GM10248 (cell line): Measurements from ENCODE around the gene FAM111A.
A peak's percentile ranks its signal among the peaks of the same experiment; 100 is the strongest.

ENCODE experiments used
- CTCF ChIA-PET: fragments of 300-600 bp; sonication (Branson Sonifier 250); formaldehyde crosslinking; extraction: SDS; loops from one replicate; lab custom pipeline; 2021; ENCODE audit warnings: antibody characterized with exemption; lab: Yijun Ruan, JAX
- POLR2A ChIA-PET: fragments of 350-650 bp; sonication (Branson Sonifier 250); formaldehyde crosslinking; extraction: SDS; loops from one replicate; lab custom pipeline; 2020; ENCODE audit warnings: antibody characterized with exemption; lab: Yijun Ruan, JAX
- DNase-seq: peaks from one replicate; pipeline ENCODE4 v3.0.0; 2012; ENCODE audit errors: extremely low spot score
- TF ChIP-seq, protein P1 (sequence below): IDR thresholded peaks from 2 replicates; pipeline ENCODE4 v1.5.1; 2012; ENCODE audit warnings: mild to moderate bottlenecking, low read depth; ENCODE audit errors: extremely low read depth, missing control alignments, control extremely low read depth

Gene FAM111A

DNA sequence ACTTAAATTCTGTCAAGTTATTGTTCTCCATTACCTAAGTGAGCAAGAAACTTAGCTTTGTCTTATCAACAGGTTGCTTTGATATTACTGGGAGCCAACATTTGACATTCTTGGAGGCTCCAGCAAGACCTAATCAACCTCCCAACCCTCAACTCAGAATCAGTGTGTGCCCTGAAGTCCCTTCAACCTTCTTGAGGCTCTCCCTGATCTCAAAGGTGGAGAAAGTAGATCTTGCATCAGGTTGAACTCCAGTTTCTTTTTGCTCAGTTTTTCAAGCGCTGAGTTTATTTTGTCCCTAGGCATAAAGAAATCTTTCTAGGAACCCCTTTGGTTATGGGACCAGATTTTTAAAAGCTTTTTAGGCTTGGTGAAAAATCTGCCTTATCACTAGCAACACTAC is 1.4 kb downstream of the FAM111A start:
- ChIA-PET POLR2A (no interaction called here), CTCF (interaction anchor here (1.3 to 7.0 kb wide), 7 partner anchors 9 to 86 kb away, joined by 3 to 104 read pairs (median 12); partner anchors contain the start of gene DTX4)
- TF ChIP-seq, protein P1, sequence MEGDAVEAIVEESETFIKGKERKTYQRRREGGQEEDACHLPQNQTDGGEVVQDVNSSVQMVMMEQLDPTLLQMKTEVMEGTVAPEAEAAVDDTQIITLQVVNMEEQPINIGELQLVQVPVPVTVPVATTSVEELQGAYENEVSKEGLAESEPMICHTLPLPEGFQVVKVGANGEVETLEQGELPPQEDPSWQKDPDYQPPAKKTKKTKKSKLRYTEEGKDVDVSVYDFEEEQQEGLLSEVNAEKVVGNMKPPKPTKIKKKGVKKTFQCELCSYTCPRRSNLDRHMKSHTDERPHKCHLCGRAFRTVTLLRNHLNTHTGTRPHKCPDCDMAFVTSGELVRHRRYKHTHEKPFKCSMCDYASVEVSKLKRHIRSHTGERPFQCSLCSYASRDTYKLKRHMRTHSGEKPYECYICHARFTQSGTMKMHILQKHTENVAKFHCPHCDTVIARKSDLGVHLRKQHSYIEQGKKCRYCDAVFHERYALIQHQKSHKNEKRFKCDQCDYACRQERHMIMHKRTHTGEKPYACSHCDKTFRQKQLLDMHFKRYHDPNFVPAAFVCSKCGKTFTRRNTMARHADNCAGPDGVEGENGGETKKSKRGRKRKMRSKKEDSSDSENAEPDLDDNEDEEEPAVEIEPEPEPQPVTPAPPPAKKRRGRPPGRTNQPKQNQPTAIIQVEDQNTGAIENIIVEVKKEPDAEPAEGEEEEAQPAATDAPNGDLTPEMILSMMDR: no peak
- no peak for DNase-seq

DNA sequence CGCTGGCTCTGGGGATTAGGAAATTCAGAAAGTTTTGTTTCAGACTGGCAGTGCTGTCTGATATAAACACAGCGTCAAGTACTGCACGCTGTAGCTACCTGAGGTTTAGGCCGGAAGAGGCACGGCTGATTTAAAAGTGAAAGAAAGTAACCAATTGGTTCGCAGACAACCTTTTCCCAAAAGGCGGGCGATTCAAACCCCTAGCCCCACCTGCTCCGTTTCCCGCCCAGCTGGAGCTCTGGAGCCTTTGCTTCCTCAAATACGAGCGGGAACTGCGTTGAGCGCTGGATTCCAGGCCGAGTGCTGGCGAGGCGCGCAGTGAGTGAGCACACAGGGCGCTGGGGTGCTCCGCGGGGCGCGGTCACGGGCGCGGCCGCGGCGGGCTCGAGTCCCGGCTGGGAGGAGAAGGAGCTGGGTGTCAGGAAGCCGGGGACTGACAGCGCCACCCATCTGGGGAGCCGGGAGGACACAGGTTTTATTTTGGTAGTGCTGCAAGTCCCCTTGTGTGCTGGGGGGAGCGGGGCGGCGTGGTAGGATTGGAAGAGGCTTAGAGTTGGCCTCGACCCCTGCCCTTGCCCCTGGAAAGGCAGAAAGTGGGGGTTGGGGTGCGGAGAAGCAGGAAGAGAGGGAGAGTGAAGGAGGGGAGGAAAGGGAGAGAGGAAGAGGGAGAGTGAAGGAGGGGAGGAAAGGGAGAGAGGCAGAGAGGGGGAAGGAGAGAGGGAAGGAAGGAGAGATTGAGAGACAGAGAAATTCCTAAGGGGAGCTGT is 2.1 kb downstream of the FAM111A start:
- ChIA-PET POLR2A (interaction anchor here (0.6 to 0.7 kb wide), 3 partner anchors 37 to 471 kb away, joined by 3 to 7 read pairs (median 3); partner anchors contain the start of gene FAM111B), CTCF (interaction anchor here (1.3 to 7.0 kb wide), 7 partner anchors 9 to 86 kb away, joined by 3 to 104 read pairs (median 12); partner anchors contain the start of gene DTX4)
- DNase-seq: peak; percentile 85
- TF ChIP-seq, protein P1: no peak

DNA sequence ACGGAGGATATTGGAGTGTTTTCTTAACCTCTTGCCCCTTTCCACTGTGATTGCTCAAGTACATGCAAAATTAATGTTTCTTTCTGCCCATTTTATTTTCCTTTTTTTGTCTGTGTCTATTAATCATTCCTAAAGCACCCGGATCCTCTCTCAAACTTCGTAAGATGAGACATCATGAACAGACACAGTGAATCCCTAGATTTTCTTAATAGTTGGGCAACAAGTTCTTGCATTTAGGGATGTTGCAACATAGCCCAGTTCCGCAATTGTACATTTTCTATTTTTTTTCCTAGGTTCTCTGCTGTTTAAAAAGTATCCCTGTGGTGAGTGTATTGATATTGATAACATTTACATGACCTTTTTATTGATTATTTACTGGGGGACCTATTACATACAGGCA is 2.9 kb downstream of the FAM111A start:
- no peak for DNase-seq
- CTCF ChIA-PET: interaction anchor here (1.8 to 7.0 kb wide), 4 partner anchors 10 to 87 kb away, joined by 12 to 104 read pairs (median 37); partner anchors contain the start of gene DTX4
- TF ChIP-seq, protein P1: no peak
- POLR2A ChIA-PET: no interaction called here

DNA sequence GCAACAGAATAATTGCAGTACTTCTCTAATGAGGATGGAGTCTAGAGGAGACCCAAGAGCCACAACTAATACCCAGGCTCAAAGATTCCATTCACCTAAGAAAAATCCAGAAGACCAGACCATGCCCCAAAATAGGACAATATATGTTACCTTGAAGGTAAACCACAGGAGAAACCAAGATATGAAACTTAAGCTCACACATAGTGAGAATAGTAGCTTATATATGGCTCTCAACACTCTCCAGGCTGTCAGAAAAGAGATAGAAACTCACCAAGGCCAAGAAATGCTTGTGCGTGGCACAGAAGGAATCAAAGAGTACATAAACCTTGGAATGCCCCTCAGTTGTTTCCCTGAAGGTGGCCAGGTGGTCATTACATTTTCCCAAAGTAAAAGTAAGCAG is 9.1 kb downstream of the FAM111A start:
- POLR2A ChIA-PET: no interaction called here
- TF ChIP-seq, protein P1: no peak
- CTCF ChIA-PET: interaction anchor here (0.8 to 3.5 kb wide), 11 partner anchors 9 to 284 kb away, joined by 3 to 20 read pairs (median 4); partner anchors contain the start of genes DTX4, FAM111A and OR5A1

DNA sequence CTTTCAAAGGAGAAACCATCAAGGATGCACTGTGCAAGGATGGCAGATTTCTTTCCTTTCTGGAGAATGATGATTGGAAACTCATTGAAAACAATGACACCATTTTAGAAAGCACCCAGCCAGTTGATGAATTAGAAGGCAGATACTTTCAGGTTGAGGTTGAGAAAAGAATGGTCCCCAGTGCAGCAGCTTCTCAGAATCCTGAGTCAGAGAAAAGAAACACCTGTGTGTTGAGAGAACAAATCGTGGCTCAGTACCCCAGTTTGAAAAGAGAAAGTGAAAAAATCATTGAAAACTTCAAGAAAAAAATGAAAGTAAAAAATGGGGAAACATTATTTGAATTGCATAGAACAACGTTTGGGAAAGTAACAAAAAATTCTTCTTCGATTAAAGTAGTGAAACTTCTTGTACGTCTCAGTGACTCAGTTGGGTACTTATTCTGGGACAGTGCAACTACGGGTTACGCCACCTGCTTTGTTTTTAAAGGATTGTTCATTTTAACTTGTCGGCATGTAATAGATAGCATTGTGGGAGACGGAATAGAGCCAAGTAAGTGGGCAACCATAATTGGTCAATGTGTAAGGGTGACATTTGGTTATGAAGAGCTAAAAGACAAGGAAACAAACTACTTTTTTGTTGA is 9.8 kb downstream of the FAM111A start:
- ChIA-PET CTCF (interaction anchor here (0.6 to 3.5 kb wide), 12 partner anchors 8 to 283 kb away, joined by 3 to 20 read pairs (median 4); partner anchors contain the start of genes DTX4, FAM111A and OR5A1), POLR2A (no interaction called here)
- TF ChIP-seq, protein P1: no peak
- DNase-seq: peak; percentile 48

More for the DNA sequence above, 9.1 kb downstream of the FAM111A start:
- DNase-seq: no peak

DNA sequence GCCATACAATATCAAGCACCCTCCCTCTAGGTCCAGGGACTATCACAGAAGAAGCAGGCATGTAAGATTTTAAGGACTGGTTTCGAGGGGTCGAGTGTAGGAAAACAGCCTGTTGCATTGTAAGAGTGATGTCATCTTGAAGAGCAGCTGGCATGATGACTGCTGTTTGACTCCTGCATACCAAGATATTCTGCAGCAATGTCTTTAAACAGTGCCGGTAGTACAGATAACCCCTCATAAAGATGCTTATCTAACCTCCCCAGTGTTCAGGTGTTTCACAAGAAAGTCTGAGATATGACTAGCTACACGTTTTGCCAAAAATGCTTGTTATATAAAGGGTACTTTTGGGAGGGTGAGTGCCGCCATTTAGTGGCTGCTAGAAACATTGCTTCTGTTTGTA is 12.0 kb downstream of the FAM111A start:
- TF ChIP-seq, protein P1: no peak
- ChIA-PET CTCF (interaction anchor here (3.0 to 8.7 kb wide), 2 partner anchors 13 to 14 kb away, joined by 10 to 116 read pairs; partner anchors contain the start of genes DTX4 and FAM111A), POLR2A (no interaction called here)
- DNase-seq: no peak
